B cell (primary cell): Measurements from ENCODE around the gene ETDC. TPM values are rescaled to one million over a fixed set of nuclear protein-coding genes. Genes with fewer than 3 reads are reported as not detected.

ENCODE experiments used
- ATAC-seq: fragments of 200-7000 bp; cut with Tn5 transposase; one replicate; pipeline ENCODE4 v1.10.0; 2021; ENCODE audit warnings: low read depth, mild to moderate bottlenecking, moderate number of reproducible peaks, moderate library complexity
- CTCF ChIA-PET: fragments of 350-600 bp; sonication (Branson Sonifier 250); formaldehyde crosslinking; loops from one replicate; lab custom pipeline; 2021; ENCODE audit warnings: antibody characterized with exemption, inconsistent platforms; lab: Charles Lee
- POLR2A ChIA-PET: fragments of 350-600 bp; sonication (Branson Sonifier 250); formaldehyde crosslinking; loops from one replicate; lab custom pipeline; 2021; ENCODE audit warnings: antibody characterized with exemption; lab: Charles Lee
- DNase-seq: peaks from one replicate; pipeline ENCODE4 v3.0.0; 2013
- H2AFZ ChIP-seq: 2 replicates; pipeline ENCODE4 v1.6.1; 2012; ENCODE audit warnings: mild to moderate bottlenecking, low read depth, low read length; ENCODE audit not compliant: insufficient read depth, poor library complexity, severe bottlenecking
- H3K27ac ChIP-seq, 2 donors: 1 replicate in 1 of 2; 2 replicates in 1 of 2; pipeline ENCODE4 v1.5.1; 2012 to 2013; ENCODE audit warnings: low read length in 2 of 2, mild to moderate bottlenecking in 2 of 2, moderate library complexity in 1 of 2
- H3K27me3 ChIP-seq, 4 experiments: fragments of 200-600 bp in 1 of 4; sonication (generic) in 1 of 4; replicated peaks in 1 of 4; 1 replicate in 2 of 4; 2 replicates in 2 of 4; pipeline versions ENCODE4 v1.6.1 to v1.7.0; 2013 to 2016; ENCODE audit warnings: low read length in 3 of 4, mild to moderate bottlenecking in 2 of 4, mixed read lengths in 1 of 4, moderate library complexity in 1 of 4; ENCODE audit not compliant: insufficient read depth in 4 of 4, control insufficient read depth in 3 of 4; ENCODE audit errors: control extremely low read depth in 1 of 4
- H3K36me3 ChIP-seq, 2 experiments: replicated peaks in 1 of 2; 1 replicate in 1 of 2; 2 replicates in 1 of 2; pipeline versions ENCODE4 v1.6.1 to v1.7.1; 2013; ENCODE audit warnings: low read length in 1 of 2; ENCODE audit not compliant: insufficient read depth in 2 of 2, control insufficient read depth in 1 of 2; ENCODE audit errors: control extremely low read depth in 1 of 2, extremely low read depth in 1 of 2
- H3K4me1 ChIP-seq, 2 donors: fragments of 200-600 bp in 1 of 2; sonication (generic) in 1 of 2; 1 replicate in 1 of 2; 2 replicates in 1 of 2; pipeline versions ENCODE4 v1.5.1 to v1.6.1; 2013 to 2017; ENCODE audit warnings: low read length in 2 of 2; ENCODE audit not compliant: control insufficient read depth in 2 of 2, insufficient read depth in 2 of 2
- H3K4me2 ChIP-seq: replicated peaks from 2 replicates; pipeline ENCODE3; 2012; ENCODE audit warnings: mild to moderate bottlenecking, low read depth, low read length; ENCODE audit not compliant: poor library complexity, severe bottlenecking
- H3K4me3 ChIP-seq, 5 experiments: fragments of 200-600 bp in 1 of 5; sonication (generic) in 1 of 5; 1 replicate in 3 of 5; 2 replicates in 2 of 5; pipeline versions ENCODE4 v1.5.1 to v1.7.0; 2011 to 2016; ENCODE audit warnings: low read length in 4 of 5, mild to moderate bottlenecking in 4 of 5, low read depth in 2 of 5, control low read depth in 1 of 5, moderate library complexity in 1 of 5; ENCODE audit not compliant: insufficient read depth in 1 of 5; ENCODE audit errors: control extremely low read depth in 1 of 5, extremely low read depth in 1 of 5
- H3K79me2 ChIP-seq: fragments of 200-600 bp; sonication (generic); one replicate; pipeline ENCODE4 v1.6.0; 2016; ENCODE audit warnings: low read length; ENCODE audit not compliant: control insufficient read depth, insufficient read depth
- H3K9ac ChIP-seq: fragments of 200-600 bp; sonication (generic); 2 replicates; pipeline ENCODE4 v1.6.1; 2017; ENCODE audit warnings: mild to moderate bottlenecking, low read length, moderate library complexity
- H3K9me3 ChIP-seq, 3 donors: one replicate each; pipeline versions ENCODE4 v1.6.1 to v1.7.1; 2013; ENCODE audit warnings: low read length in 2 of 3; ENCODE audit not compliant: control insufficient read depth in 2 of 3, insufficient read depth in 1 of 3; ENCODE audit errors: control extremely low read depth in 1 of 3
- H4K20me1 ChIP-seq: 2 replicates; pipeline ENCODE4 v1.6.0; 2012; ENCODE audit warnings: mild to moderate bottlenecking, low read length; ENCODE audit not compliant: insufficient read depth, control insufficient read depth, poor library complexity, severe bottlenecking
- H3K27ac Mint-ChIP-seq: one replicate; pipeline ENCODE4 v1.8.0; 2021; ENCODE audit warnings: mixed read lengths
- H3K27me3 Mint-ChIP-seq: one replicate; pipeline ENCODE4 v1.8.0; 2021; ENCODE audit warnings: mixed read lengths
- H3K4me1 Mint-ChIP-seq: one replicate; pipeline ENCODE4 v1.8.0; 2021; ENCODE audit warnings: mixed read lengths
- H3K4me3 Mint-ChIP-seq: one replicate; pipeline ENCODE4 v1.8.0; 2021; ENCODE audit warnings: mixed read lengths
- H3K9me3 Mint-ChIP-seq: one replicate; pipeline ENCODE4 v1.8.0; 2022; ENCODE audit warnings: mixed read lengths; ENCODE audit not compliant: insufficient read depth
- CTCF ChIP-seq: fragments of 200-600 bp; IDR thresholded peaks from one replicate; pipeline ENCODE4 v1.8.0; 2022; ENCODE audit warnings: antibody characterized with exemption, mild to moderate bottlenecking
- EZH2 ChIP-seq: IDR thresholded peaks from 2 replicates; pipeline ENCODE4 v1.6.1; 2012; ENCODE audit warnings: borderline replicate concordance, low read depth, mild to moderate bottlenecking, moderate library complexity, low read length; ENCODE audit not compliant: insufficient read depth, poor library complexity, severe bottlenecking
- WGBS: methylation state at CpG from one replicate; pipeline ENCODE4 v1.1.5; 2013; ENCODE audit warnings: missing lambda C conversion rate; ENCODE audit not compliant: insufficient coverage; 5-methylcytosine and 5-hydroxymethylcytosine counted together
- intact Hi-C: fragments of 100-400 bp; cut with micrococcal nuclease; formaldehyde crosslinking; loops from one replicate; pipeline ENCODE4 v1.10.0; 2022
- polyA plus RNA-seq: library from polyadenylated mRNA; depleted of rRNA; stranded (reverse); fragments of >200 nt; gene quantifications from 2 replicates; pipeline ENCODE4 v1.2.3, GENCODE V29; 2012
- total RNA-seq, 2 donors: library from RNA; stranded (reverse); fragments of 120-200 nt in 1 of 2; gene quantifications; 1 replicate in 1 of 2; 2 replicates in 1 of 2; pipeline versions ENCODE4 v1.2.3 to v1.2.4, GENCODE V29; 2013 to 2022

The ETDC gene
- total and polyA plus RNA-seq, 2 donors (not counting 1 experiment from before 2014, with no cell fraction given): not detected

DNA sequence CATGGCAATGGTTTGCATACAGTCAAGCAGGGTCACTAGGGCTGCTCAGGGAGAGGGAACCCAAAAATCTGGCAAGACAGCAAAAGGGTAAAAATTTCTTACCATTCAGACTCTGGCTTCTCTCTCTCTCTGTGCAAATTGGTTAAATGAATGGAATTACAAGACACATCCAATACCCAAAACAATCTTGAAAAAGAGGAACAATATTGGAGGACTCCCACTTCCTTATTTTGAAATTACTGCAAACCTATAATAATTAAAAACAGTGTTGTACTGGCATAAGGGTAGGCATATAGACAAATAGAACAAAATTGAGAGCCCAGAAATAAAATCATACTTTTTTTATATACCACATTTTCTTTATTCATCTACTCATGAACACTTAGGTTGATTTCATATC lies 33.3 kb upstream of the ETDC start:
- no peak overlapping the region for H3K27ac ChIP-seq
- H3K9me3 Mint-ChIP-seq: peaks cover 2% of the 10 kb centered on the region
- no peaks in the 10 kb centered on the region for H3K27me3 Mint-ChIP-seq
- H3K4me1 Mint-ChIP-seq: no peaks in the 10 kb centered on the region
- DNase-seq (no peak), ATAC-seq (no peak)
- H2AFZ ChIP-seq: no peak overlapping the region
- CTCF ChIA-PET: no interaction called here
- no peaks in the 10 kb centered on the region for H3K9me3 ChIP-seq
- no peaks in the 10 kb centered on the region for H3K36me3 ChIP-seq
- H4K20me1 ChIP-seq: no peaks in the 10 kb centered on the region
- POLR2A ChIA-PET: no interaction called here
- no peak overlapping the region for H3K9ac ChIP-seq
- no peak overlapping the region for H3K4me2 ChIP-seq
- TF ChIP-seq CTCF (no peak), EZH2 (no peak)
- H3K4me3 ChIP-seq: no peak overlapping the region
- no peaks in the 10 kb centered on the region for H3K27me3 ChIP-seq
- H3K4me1 ChIP-seq: no peaks in the 10 kb centered on the region
- intact Hi-C loops: no loop called here
- H3K27ac Mint-ChIP-seq: no peak overlapping the region
- H3K79me2 ChIP-seq: no peaks in the 10 kb centered on the region
- no peak overlapping the region for H3K4me3 Mint-ChIP-seq

GRCh38 chrX:135287266-135287823 lies 21.9 kb upstream of the ETDC start:
- H2AFZ ChIP-seq: no peak overlapping the region
- peaks cover 0 to 2% (median 0%) of the 10 kb centered on the region in 4 experiments for H3K27me3 ChIP-seq
- H3K36me3 ChIP-seq: peaks cover 0 to 15% of the 10 kb centered on the region in 2 experiments
- intact Hi-C loops: no loop called here
- no peaks in the 10 kb centered on the region for H3K79me2 ChIP-seq
- no peaks in the 10 kb centered on the region for H4K20me1 ChIP-seq
- Mint-ChIP-seq H3K27me3 (no peaks in the 10 kb centered on the region), H3K27ac (no peak overlapping the region), H3K4me1 (no peaks in the 10 kb centered on the region), H3K4me3 (no peak overlapping the region), H3K9me3 (peaks cover 6% of the 10 kb centered on the region)
- TF ChIP-seq CTCF: no peak
- TF ChIP-seq EZH2: no peak
- peaks cover 2 to 55% (median 20%) of the 10 kb centered on the region in 3 donors for H3K9me3 ChIP-seq
- ATAC-seq (no peak), DNase-seq (peak; percentile 3)
- H3K4me3 ChIP-seq: no peak overlapping the region
- no peak overlapping the region for H3K9ac ChIP-seq
- CTCF ChIA-PET: no interaction called here
- no peak overlapping the region for H3K27ac ChIP-seq
- no peak overlapping the region for H3K4me2 ChIP-seq
- no CpG with 5 or more reads among the region's 2 CpGs for WGBS
- H3K4me1 ChIP-seq: no peaks in the 10 kb centered on the region
- POLR2A ChIA-PET: no interaction called here
